Measurements from ENCODE around the gene ERP29. TPM values are rescaled to one million over a fixed set of nuclear protein-coding genes. Genes with fewer than 3 reads are reported as not detected.

The ERP29 gene
- polyA plus RNA-seq, 1 donor from 2014 or later: 159 TPM

- no peak overlapping the region for H3K9ac ChIP-seq (ENCODE audit: low read length)
- H4K20me1 ChIP-seq (ENCODE audit: insufficient read depth): no peaks in the 10 kb centered on the region
Measured at GRCh38 chr12:112046003-112046402, 32.8 kb downstream of the ERP29 start.

GRCh38 chr12:112049351-112049750 is 36.1 kb downstream of the ERP29 start:
- no peaks in the 10 kb centered on the region for H3F3A ChIP-seq (ENCODE audit: insufficient read depth, low read length, poor library complexity, severe bottlenecking)
- H3K9ac ChIP-seq (ENCODE audit: low read length): no peak overlapping the region
- H3K79me2 ChIP-seq (replicated peaks; ENCODE audit: insufficient read depth, low read length): no peaks in the 10 kb centered on the region
- H3K27ac ChIP-seq (ENCODE audit: low read length): no peak overlapping the region
- H3K4me2 ChIP-seq (ENCODE audit: low read length): no peak overlapping the region
- H3K4me3 ChIP-seq (ENCODE audit: low read length): no peak overlapping the region
- H4K20me1 ChIP-seq (ENCODE audit: insufficient read depth): no peaks in the 10 kb centered on the region
- H3K36me3 ChIP-seq (ENCODE audit: insufficient read depth, low read length): no peaks in the 10 kb centered on the region
- H2AFZ ChIP-seq (ENCODE audit: low read depth, low read length): no peak overlapping the region
- H3K9me3 ChIP-seq (ENCODE audit: low read length): no peaks in the 10 kb centered on the region
- H3K9me2 ChIP-seq (ENCODE audit: insufficient read depth, low read length): no peaks in the 10 kb centered on the region
- no peaks in the 10 kb centered on the region for H3K27me3 ChIP-seq (ENCODE audit: insufficient read depth, low read depth, low read length)
- TF ChIP-seq CTCF (IDR thresholded peaks at IDR 0.05; ENCODE audit: poor library complexity, severe bottlenecking) (no peak), TAF1 (IDR thresholded peaks at IDR 0.05; ENCODE audit: low read depth) (no peak), EP300 (conservative IDR thresholded peaks at IDR 0.05; ENCODE audit: poor library complexity, severe bottlenecking) (no peak), REST (IDR thresholded peaks at IDR 0.05; ENCODE audit: borderline replicate concordance) (no peak), POLR2AphosphoS5 (IDR thresholded peaks at IDR 0.05) (no peak), MXI1 (conservative IDR thresholded peaks at IDR 0.05; ENCODE audit: poor library complexity, severe bottlenecking) (no peak), SMC3 (conservative IDR thresholded peaks at IDR 0.05; ENCODE audit: poor library complexity) (no peak)

More at GRCh38 chr12:112046003-112046402, 32.8 kb downstream of the ERP29 start:
- H3K4me3 ChIP-seq (ENCODE audit: low read length): no peak overlapping the region
- H3F3A ChIP-seq (ENCODE audit: insufficient read depth, low read length, poor library complexity, severe bottlenecking): no peaks in the 10 kb centered on the region
- H3K4me2 ChIP-seq (ENCODE audit: low read length): no peak overlapping the region
- no peaks in the 10 kb centered on the region for H3K9me2 ChIP-seq (ENCODE audit: insufficient read depth, low read length)
- H3K79me2 ChIP-seq (replicated peaks; ENCODE audit: insufficient read depth, low read length): no peaks in the 10 kb centered on the region
- TF ChIP-seq REST (IDR thresholded peaks at IDR 0.05; ENCODE audit: borderline replicate concordance) (no peak), EZH2 (IDR thresholded peaks at IDR 0.05; ENCODE audit: borderline replicate concordance, insufficient read depth, low read length, poor library complexity, severe bottlenecking) (no peak), TAF1 (IDR thresholded peaks at IDR 0.05; ENCODE audit: low read depth) (no peak), EP300 (conservative IDR thresholded peaks at IDR 0.05; ENCODE audit: poor library complexity, severe bottlenecking) (no peak), MXI1 (conservative IDR thresholded peaks at IDR 0.05; ENCODE audit: poor library complexity, severe bottlenecking) (no peak), CTCF (IDR thresholded peaks at IDR 0.05; ENCODE audit: poor library complexity, severe bottlenecking) (no peak), SMC3 (conservative IDR thresholded peaks at IDR 0.05; ENCODE audit: poor library complexity) (no peak), RAD21 (conservative IDR thresholded peaks at IDR 0.05) (no peak), POLR2AphosphoS5 (IDR thresholded peaks at IDR 0.05) (no peak)
- H3K9me3 ChIP-seq (ENCODE audit: low read length): no peaks in the 10 kb centered on the region
- H3K27ac ChIP-seq (ENCODE audit: low read length): no peak overlapping the region
- no peak overlapping the region for H2AFZ ChIP-seq (ENCODE audit: low read depth, low read length)
- no peaks in the 10 kb centered on the region for H3K27me3 ChIP-seq (ENCODE audit: insufficient read depth, low read depth, low read length)
- peaks cover 3% of the 10 kb centered on the region for H3K36me3 ChIP-seq (ENCODE audit: insufficient read depth, low read length)

All from neural cell (in vitro differentiated cells).